GM12874 (cell line): ENCODE results near the gene NFKBIZ.

Experiments used
- TF ChIP-seq, protein P1 (sequence below): IDR thresholded peaks from 2 replicates; pipeline ENCODE4 v1.5.1; 2011; ENCODE audit warnings: low read depth, mild to moderate bottlenecking, control low read depth, low read length, moderate library complexity; ENCODE audit not compliant: insufficient read depth

NFKBIZ gene

GRCh38 chr3:101847328-101847727 lies 2.0 kb upstream of the NFKBIZ start:
- TF ChIP-seq, protein P1, sequence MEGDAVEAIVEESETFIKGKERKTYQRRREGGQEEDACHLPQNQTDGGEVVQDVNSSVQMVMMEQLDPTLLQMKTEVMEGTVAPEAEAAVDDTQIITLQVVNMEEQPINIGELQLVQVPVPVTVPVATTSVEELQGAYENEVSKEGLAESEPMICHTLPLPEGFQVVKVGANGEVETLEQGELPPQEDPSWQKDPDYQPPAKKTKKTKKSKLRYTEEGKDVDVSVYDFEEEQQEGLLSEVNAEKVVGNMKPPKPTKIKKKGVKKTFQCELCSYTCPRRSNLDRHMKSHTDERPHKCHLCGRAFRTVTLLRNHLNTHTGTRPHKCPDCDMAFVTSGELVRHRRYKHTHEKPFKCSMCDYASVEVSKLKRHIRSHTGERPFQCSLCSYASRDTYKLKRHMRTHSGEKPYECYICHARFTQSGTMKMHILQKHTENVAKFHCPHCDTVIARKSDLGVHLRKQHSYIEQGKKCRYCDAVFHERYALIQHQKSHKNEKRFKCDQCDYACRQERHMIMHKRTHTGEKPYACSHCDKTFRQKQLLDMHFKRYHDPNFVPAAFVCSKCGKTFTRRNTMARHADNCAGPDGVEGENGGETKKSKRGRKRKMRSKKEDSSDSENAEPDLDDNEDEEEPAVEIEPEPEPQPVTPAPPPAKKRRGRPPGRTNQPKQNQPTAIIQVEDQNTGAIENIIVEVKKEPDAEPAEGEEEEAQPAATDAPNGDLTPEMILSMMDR, result no peak

- TF ChIP-seq, protein P1, result no peak
These were observed 988 bp upstream of the NFKBIZ start for GRCh38 chr3:101848326-101848725.

DNA sequence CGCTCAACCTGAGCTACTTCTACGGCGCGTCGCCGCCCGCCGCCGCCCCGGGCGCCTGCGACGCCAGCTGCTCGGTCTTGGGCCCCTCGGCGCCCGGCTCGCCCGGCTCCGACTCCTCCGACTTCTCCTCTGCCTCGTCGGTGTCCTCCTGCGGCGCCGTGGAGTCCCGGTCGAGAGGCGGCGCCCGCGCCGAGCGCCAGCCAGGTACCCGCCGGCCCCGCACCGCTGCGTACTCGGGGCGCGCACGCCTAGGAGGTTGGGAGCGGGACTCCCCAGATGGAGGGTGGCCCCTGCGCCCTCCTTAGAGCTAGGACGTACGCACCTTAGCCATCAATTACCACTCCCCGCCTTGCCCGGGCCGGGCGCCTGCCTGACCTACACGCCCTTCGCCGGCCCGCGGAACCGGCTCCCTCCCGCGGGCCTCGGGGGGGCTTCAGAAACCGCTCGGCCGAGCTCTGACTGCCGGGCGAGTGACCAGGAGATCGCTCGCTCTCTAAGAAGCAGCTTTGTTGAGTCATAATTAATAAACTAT lies 466 bp downstream of the NFKBIZ start:
- TF ChIP-seq, protein P1, result peak; percentile 16; the same call in 1 of the 2 replicates

- TF ChIP-seq, protein P1, result no peak
These were observed 1.1 kb downstream of the NFKBIZ start for GRCh38 chr3:101850246-101851051.

DNA sequence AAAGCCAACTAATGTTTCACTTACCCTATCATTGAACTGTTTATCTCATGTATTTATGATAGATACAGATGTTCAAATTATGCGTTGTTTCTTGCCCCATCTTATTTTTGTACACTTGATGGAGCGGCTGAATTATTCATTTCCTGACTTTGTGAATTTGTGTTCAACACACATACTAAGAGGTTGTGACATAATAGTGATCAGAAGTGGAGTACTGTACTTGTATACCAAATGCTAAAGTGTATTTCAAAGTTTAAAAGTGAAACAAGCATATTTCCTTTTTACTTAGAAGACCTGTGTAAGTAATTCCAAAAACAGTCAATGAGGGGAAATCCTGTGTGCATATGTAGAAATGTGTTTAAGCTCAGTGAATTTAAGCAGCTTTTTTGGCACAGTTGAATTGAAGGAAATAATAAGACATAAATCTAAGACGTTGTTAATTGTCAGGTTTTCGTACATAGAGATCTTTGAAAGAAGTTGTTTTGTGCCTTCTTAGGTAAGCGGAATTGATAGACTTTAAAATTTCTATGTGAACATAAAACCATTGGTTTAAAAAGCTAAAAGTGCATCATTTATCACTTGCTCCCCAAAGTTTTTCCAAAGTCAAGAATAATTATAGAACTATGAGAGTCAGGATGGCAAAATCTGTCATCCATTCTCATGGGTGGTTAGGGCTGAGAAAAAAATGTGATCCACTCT lies 1.9 kb downstream of the NFKBIZ start:
- TF ChIP-seq, protein P1, result no peak

- TF ChIP-seq, protein P1, result no peak
These were observed 2.8 kb downstream of the NFKBIZ start for GRCh38 chr3:101851850-101852714.
